Panc1 (cell line): Measurements from ENCODE around the gene PPM1H.
"Not testable (repeated sequence)": the region's sequence is repeated elsewhere in the genome, so short reads cannot be mapped to it uniquely, and the experiment has no call there.

Source experiments
- POLR2AphosphoS5 ChIP-seq: IDR thresholded peaks from 2 replicates; pipeline ENCODE4 v1.6.1; 2012; ENCODE audit warnings: mild to moderate bottlenecking, low read depth, low read length, moderate library complexity
- REST ChIP-seq, 2 experiments: IDR thresholded peaks; 2 replicates each; pipeline ENCODE4 v1.6.1; 2011 to 2012; ENCODE audit warnings: low read depth in 2 of 2, control low read depth in 1 of 2, low read length in 1 of 2, mild to moderate bottlenecking in 1 of 2, moderate library complexity in 1 of 2; ENCODE audit not compliant: insufficient read depth in 1 of 2
- SIN3A ChIP-seq: IDR thresholded peaks from 2 replicates; pipeline ENCODE4 v1.6.1; 2012; ENCODE audit warnings: low read depth, mild to moderate bottlenecking, low read length, moderate library complexity, borderline replicate concordance; ENCODE audit not compliant: insufficient read depth
- TCF7L2 ChIP-seq: IDR thresholded peaks from 2 replicates; pipeline ENCODE4 v1.6.1; 2011; ENCODE audit warnings: mild to moderate bottlenecking, low read depth, low read length, inconsistent platforms
- TF ChIP-seq, protein P1 (sequence below): fragments of 450-650 bp; IDR thresholded peaks from 2 replicates; pipeline ENCODE4 v1.5.1; 2017; ENCODE audit warnings: mild to moderate bottlenecking

GRCh38 chr12:62966446-62966989 is 31.6 kb upstream of the PPM1H start:
- TF ChIP-seq, protein P1, sequence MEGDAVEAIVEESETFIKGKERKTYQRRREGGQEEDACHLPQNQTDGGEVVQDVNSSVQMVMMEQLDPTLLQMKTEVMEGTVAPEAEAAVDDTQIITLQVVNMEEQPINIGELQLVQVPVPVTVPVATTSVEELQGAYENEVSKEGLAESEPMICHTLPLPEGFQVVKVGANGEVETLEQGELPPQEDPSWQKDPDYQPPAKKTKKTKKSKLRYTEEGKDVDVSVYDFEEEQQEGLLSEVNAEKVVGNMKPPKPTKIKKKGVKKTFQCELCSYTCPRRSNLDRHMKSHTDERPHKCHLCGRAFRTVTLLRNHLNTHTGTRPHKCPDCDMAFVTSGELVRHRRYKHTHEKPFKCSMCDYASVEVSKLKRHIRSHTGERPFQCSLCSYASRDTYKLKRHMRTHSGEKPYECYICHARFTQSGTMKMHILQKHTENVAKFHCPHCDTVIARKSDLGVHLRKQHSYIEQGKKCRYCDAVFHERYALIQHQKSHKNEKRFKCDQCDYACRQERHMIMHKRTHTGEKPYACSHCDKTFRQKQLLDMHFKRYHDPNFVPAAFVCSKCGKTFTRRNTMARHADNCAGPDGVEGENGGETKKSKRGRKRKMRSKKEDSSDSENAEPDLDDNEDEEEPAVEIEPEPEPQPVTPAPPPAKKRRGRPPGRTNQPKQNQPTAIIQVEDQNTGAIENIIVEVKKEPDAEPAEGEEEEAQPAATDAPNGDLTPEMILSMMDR: not testable (repeated sequence)
- not testable (repeated sequence) for TF ChIP-seq REST (IDR thresholded peaks at IDR 0.05; ENCODE audit: insufficient read depth in 1 of 2, low read depth in 2 of 2, low read length in 1 of 2); POLR2AphosphoS5; TCF7L2; SIN3A
